Endothelial cell of umbilical vein (primary cell): Measurements from ENCODE around the gene B4GALT5.

Experiments
- EZH2 ChIP-seq: IDR thresholded peaks from 2 replicates; pipeline ENCODE4 v1.6.1; 2012; ENCODE audit warnings: borderline replicate concordance, low read depth, mild to moderate bottlenecking, moderate library complexity, low read length, inconsistent platforms; ENCODE audit not compliant: severe bottlenecking
- FOS ChIP-seq: IDR thresholded peaks from 2 replicates; pipeline ENCODE4 v1.6.1; 2011; ENCODE audit warnings: mild to moderate bottlenecking, low read length, moderate library complexity, borderline replicate concordance; ENCODE audit not compliant: insufficient read depth
- JUN ChIP-seq: IDR thresholded peaks from 2 replicates; pipeline ENCODE4 v1.6.1; 2011; ENCODE audit warnings: borderline replicate concordance, low read depth; ENCODE audit not compliant: insufficient read length, insufficient read depth
- MYC ChIP-seq: IDR thresholded peaks from one replicate; pipeline ENCODE4 v1.6.1; 2011; ENCODE audit warnings: mild to moderate bottlenecking, low read depth, low read length
- POLR2A ChIP-seq: IDR thresholded peaks from 2 replicates; pipeline ENCODE4 v1.6.1; 2012; ENCODE audit warnings: low read depth, mild to moderate bottlenecking, control low read depth, low read length
- POLR2AphosphoS5 ChIP-seq: IDR thresholded peaks from 2 replicates; pipeline ENCODE4 v1.6.1; 2012; ENCODE audit warnings: low read depth, mild to moderate bottlenecking, control low read depth, low read length, moderate library complexity; ENCODE audit not compliant: insufficient read depth
- TF ChIP-seq, protein P1 (sequence below), 2 donors: IDR thresholded peaks; 1 replicate in 1 of 2; 2 replicates in 1 of 2; pipeline ENCODE4 v1.5.1; 2011; ENCODE audit warnings: low read length in 2 of 2, mild to moderate bottlenecking in 2 of 2, moderate library complexity in 2 of 2, control low read depth in 1 of 2, inconsistent platforms in 1 of 2, low read depth in 1 of 2; ENCODE audit not compliant: insufficient read depth in 1 of 2; ENCODE audit errors: extremely low read depth in 1 of 2
- TF ChIP-seq, protein P2 (sequence below): IDR thresholded peaks from 2 replicates; pipeline ENCODE4 v1.6.1; 2011; ENCODE audit not compliant: insufficient read depth, insufficient read length

DNA sequence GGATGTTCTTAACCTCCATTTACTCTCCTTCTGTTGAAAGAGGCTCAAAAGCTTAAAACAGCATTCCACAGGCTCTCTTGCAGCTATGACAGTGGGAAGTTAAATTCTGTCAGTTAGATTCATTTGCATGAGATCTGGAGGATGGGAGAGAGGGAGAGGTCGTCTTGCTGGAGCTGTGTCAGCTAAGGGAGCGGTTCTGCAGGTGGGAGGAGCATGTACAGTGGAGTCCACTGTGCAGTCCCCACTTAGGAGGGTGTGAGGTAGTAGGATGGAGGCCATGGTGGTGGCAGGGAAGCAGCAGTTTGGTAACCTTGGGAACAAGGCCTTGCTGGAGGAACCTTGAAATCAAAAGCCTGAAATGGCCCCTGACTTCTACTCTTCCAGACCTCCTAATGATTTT, 12.0 kb upstream of the B4GALT5 start:
- no peak for TF ChIP-seq EZH2
- TF ChIP-seq, protein P1, sequence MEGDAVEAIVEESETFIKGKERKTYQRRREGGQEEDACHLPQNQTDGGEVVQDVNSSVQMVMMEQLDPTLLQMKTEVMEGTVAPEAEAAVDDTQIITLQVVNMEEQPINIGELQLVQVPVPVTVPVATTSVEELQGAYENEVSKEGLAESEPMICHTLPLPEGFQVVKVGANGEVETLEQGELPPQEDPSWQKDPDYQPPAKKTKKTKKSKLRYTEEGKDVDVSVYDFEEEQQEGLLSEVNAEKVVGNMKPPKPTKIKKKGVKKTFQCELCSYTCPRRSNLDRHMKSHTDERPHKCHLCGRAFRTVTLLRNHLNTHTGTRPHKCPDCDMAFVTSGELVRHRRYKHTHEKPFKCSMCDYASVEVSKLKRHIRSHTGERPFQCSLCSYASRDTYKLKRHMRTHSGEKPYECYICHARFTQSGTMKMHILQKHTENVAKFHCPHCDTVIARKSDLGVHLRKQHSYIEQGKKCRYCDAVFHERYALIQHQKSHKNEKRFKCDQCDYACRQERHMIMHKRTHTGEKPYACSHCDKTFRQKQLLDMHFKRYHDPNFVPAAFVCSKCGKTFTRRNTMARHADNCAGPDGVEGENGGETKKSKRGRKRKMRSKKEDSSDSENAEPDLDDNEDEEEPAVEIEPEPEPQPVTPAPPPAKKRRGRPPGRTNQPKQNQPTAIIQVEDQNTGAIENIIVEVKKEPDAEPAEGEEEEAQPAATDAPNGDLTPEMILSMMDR (IDR thresholded peaks at IDR 0.05; ENCODE audit: extremely low read depth in 1 of 2, insufficient read depth in 1 of 2, low read depth in 1 of 2, low read length in 2 of 2) = no peak
- TF ChIP-seq POLR2A = no peak
- TF ChIP-seq, protein P2, sequence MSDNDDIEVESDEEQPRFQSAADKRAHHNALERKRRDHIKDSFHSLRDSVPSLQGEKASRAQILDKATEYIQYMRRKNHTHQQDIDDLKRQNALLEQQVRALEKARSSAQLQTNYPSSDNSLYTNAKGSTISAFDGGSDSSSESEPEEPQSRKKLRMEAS = no peak
- no peak for TF ChIP-seq POLR2AphosphoS5
- TF ChIP-seq JUN = no peak
- TF ChIP-seq FOS = no peak
- no peak for TF ChIP-seq MYC
